H1 (cell line): ENCODE results near the gene RPRD1A. TPM values are rescaled to one million over a fixed set of nuclear protein-coding genes. Genes with fewer than 3 reads are reported as not detected.
"Not testable (repeated sequence)": the region's sequence is repeated elsewhere in the genome, so short reads cannot be mapped to it uniquely, and the experiment has no call there.

Experiments
- CTCF ChIA-PET: fragments of 300-600 bp; sonication (Branson Sonifier 250); formaldehyde crosslinking; loops from one replicate; lab custom pipeline; 2021; ENCODE audit not compliant: partially characterized antibody; lab: Charles Lee
- POLR2A ChIA-PET: fragments of 300-600 bp; sonication (Branson Sonifier 250); formaldehyde crosslinking; loops from one replicate; lab custom pipeline; 2021; ENCODE audit warnings: inconsistent platforms; ENCODE audit not compliant: partially characterized antibody; lab: Charles Lee
- DNase-seq, 2 experiments: peaks; one replicate each; pipeline versions ENCODE4 v3.0.0 to v3.0.0-alpha.2; 2010 to 2022; ENCODE audit warnings: low spot score in 2 of 2, low read depth in 1 of 2, mixed read lengths in 1 of 2
- FAIRE-seq: peaks from 2 replicates; lab custom pipeline; 2011; peaks lifted over from hg19 to GRCh38; lab: Jason Lieb, UNC
- H2AFZ ChIP-seq: 2 replicates; pipeline ENCODE4 v1.8.1; 2012; ENCODE audit warnings: low read length, inconsistent platforms
- H2AK5ac ChIP-seq: 2 replicates; pipeline ENCODE4 v1.6.1; 2013; ENCODE audit warnings: low read depth, low read length
- H2BK120ac ChIP-seq: replicated peaks from 2 replicates; pipeline ENCODE3; 2013; ENCODE audit warnings: low read depth, low read length, inconsistent platforms
- H2BK12ac ChIP-seq: 2 replicates; pipeline ENCODE4 v1.6.1; 2013; ENCODE audit warnings: low read depth, low read length
- H2BK15ac ChIP-seq: 2 replicates; pipeline ENCODE4 v1.6.1; 2013; ENCODE audit warnings: low read length
- H2BK20ac ChIP-seq: 2 replicates; pipeline ENCODE4 v1.6.1; 2013; ENCODE audit warnings: low read length
- H2BK5ac ChIP-seq: 2 replicates; pipeline ENCODE4 v1.6.1; 2013; ENCODE audit warnings: low read depth, low read length
- H3K14ac ChIP-seq: 2 replicates; pipeline ENCODE4 v1.6.1; 2013; ENCODE audit warnings: inconsistent platforms; ENCODE audit not compliant: insufficient read length
- H3K18ac ChIP-seq: 2 replicates; pipeline ENCODE4 v1.6.1; 2013; ENCODE audit warnings: low read length; ENCODE audit errors: extremely low read depth
- H3K23ac ChIP-seq: 2 replicates; pipeline ENCODE4 v1.6.1; 2013; ENCODE audit warnings: inconsistent platforms; ENCODE audit not compliant: insufficient read length
- H3K23me2 ChIP-seq: 2 replicates; pipeline ENCODE4 v1.6.1; 2013; ENCODE audit warnings: low read depth, low read length
- H3K27ac ChIP-seq: 2 replicates; pipeline ENCODE4 v1.6.1; 2011; ENCODE audit warnings: low read depth, low read length, inconsistent platforms
- H3K27me3 ChIP-seq, 4 experiments: replicated peaks in 1 of 4; 1 replicate in 1 of 4; 2 replicates in 3 of 4; pipeline versions ENCODE4 v1.6.1 to v1.8.1; 2011 to 2013; ENCODE audit warnings: low read length in 3 of 4, mild to moderate bottlenecking in 3 of 4, inconsistent platforms in 2 of 4, mixed read lengths in 2 of 4, moderate library complexity in 1 of 4; ENCODE audit not compliant: control insufficient read depth in 3 of 4, insufficient read depth in 3 of 4; ENCODE audit errors: extremely low read depth in 1 of 4
- H3K36me3 ChIP-seq, 4 experiments: 2 replicates each; pipeline versions ENCODE4 v1.6.1 to v1.8.1; 2011 to 2013; ENCODE audit warnings: mild to moderate bottlenecking in 4 of 4, low read length in 3 of 4, moderate library complexity in 2 of 4, control low read depth in 1 of 4, inconsistent platforms in 1 of 4; ENCODE audit not compliant: insufficient read depth in 4 of 4, control insufficient read depth in 2 of 4
- H3K4ac ChIP-seq: replicated peaks from 2 replicates; pipeline ENCODE3; 2013; ENCODE audit warnings: low read length, low read depth, mixed read lengths, inconsistent platforms; ENCODE audit not compliant: insufficient read length
- H3K4me1 ChIP-seq, 4 experiments: replicated peaks in 1 of 4; 1 replicate in 1 of 4; 2 replicates in 3 of 4; pipeline versions ENCODE4 v1.6.1 to v1.8.1; 2011 to 2013; ENCODE audit warnings: low read length in 3 of 4, inconsistent platforms in 2 of 4, mixed read lengths in 1 of 4; ENCODE audit not compliant: insufficient read depth in 4 of 4, control insufficient read depth in 3 of 4
- H3K4me2 ChIP-seq, 2 experiments: 2 replicates each; pipeline versions ENCODE4 v1.6.1 to v1.8.1; 2011 to 2013; ENCODE audit warnings: low read depth in 2 of 2, low read length in 2 of 2, control low read depth in 1 of 2, inconsistent platforms in 1 of 2, mild to moderate bottlenecking in 1 of 2; ENCODE audit not compliant: insufficient read depth in 1 of 2
- H3K4me3 ChIP-seq, 4 experiments: fragments of 200-600, 300-600 bp in 1 of 4; sonication (generic), shearing (Covaris generic), sonication (Bioruptor Twin) in 1 of 4; 2 replicates each; pipeline versions ENCODE4 v1.5.1 to v1.8.1; 2011 to 2016; ENCODE audit warnings: low read length in 4 of 4, low read depth in 3 of 4, control low read depth in 2 of 4, inconsistent platforms in 2 of 4, mild to moderate bottlenecking in 2 of 4, mixed read lengths in 1 of 4, moderate library complexity in 1 of 4; ENCODE audit not compliant: insufficient read depth in 2 of 4; ENCODE audit errors: extremely low read depth in 1 of 4
- H3K56ac ChIP-seq: replicated peaks from 2 replicates; pipeline ENCODE3; 2013; ENCODE audit warnings: low read depth, mild to moderate bottlenecking, mixed read lengths, low read length, inconsistent platforms; ENCODE audit not compliant: insufficient read length
- H3K79me1 ChIP-seq: 2 replicates; pipeline ENCODE4 v1.6.1; 2013; ENCODE audit warnings: low read depth, low read length, control low read depth
- H3K79me2 ChIP-seq, 2 experiments: 2 replicates each; pipeline versions ENCODE4 v1.6.1 to v1.8.1; 2012 to 2013; ENCODE audit warnings: low read length in 2 of 2, mild to moderate bottlenecking in 2 of 2, inconsistent platforms in 1 of 2; ENCODE audit not compliant: insufficient read depth in 2 of 2, control insufficient read depth in 1 of 2
- H3K9ac ChIP-seq, 4 experiments: replicated peaks in 1 of 4; 1 replicate in 1 of 4; 2 replicates in 3 of 4; pipeline versions ENCODE4 v1.6.1 to v1.8.1; 2011 to 2013; ENCODE audit warnings: low read depth in 3 of 4, low read length in 3 of 4, control low read depth in 2 of 4, mild to moderate bottlenecking in 2 of 4, moderate library complexity in 2 of 4, inconsistent platforms in 1 of 4; ENCODE audit errors: extremely low read depth in 1 of 4
- H3K9me3 ChIP-seq, 2 experiments: 2 replicates each; pipeline versions ENCODE4 v1.6.1 to v1.8.1; 2012 to 2013; ENCODE audit warnings: mild to moderate bottlenecking in 2 of 2, moderate library complexity in 2 of 2, control low read depth in 1 of 2, inconsistent platforms in 1 of 2, low read depth in 1 of 2, low read length in 1 of 2, mixed read lengths in 1 of 2; ENCODE audit not compliant: insufficient read depth in 2 of 2
- H4K20me1 ChIP-seq, 2 experiments: replicated peaks in 1 of 2; 2 replicates each; pipeline versions ENCODE3 to v1.8.1; 2011 to 2013; ENCODE audit warnings: inconsistent platforms in 2 of 2, low read length in 2 of 2, mild to moderate bottlenecking in 1 of 2; ENCODE audit not compliant: insufficient read depth in 2 of 2, control insufficient read depth in 1 of 2
- H4K5ac ChIP-seq: 2 replicates; pipeline ENCODE4 v1.6.1; 2013; ENCODE audit warnings: low read length, low read depth, mixed read lengths, inconsistent platforms; ENCODE audit not compliant: insufficient read length
- H4K8ac ChIP-seq: 2 replicates; pipeline ENCODE4 v1.8.0; 2013; ENCODE audit warnings: mild to moderate bottlenecking, moderate library complexity, low read length, inconsistent platforms; ENCODE audit not compliant: insufficient read depth; ENCODE audit errors: extremely low read depth
- H4K91ac ChIP-seq: replicated peaks from 2 replicates; pipeline ENCODE3; 2013; ENCODE audit warnings: low read length, mixed read lengths, inconsistent platforms; ENCODE audit not compliant: insufficient read length
- YY1 ChIP-seq: IDR thresholded peaks from 2 replicates; pipeline ENCODE4 v1.6.1; 2011; ENCODE audit warnings: low read depth, mild to moderate bottlenecking, low read length
- WGBS, 2 experiments: shearing (Covaris generic) in 1 of 2; methylation state at CpG; one replicate each; pipeline versions ENCODE4 v1.1.6 to v1.1.7; 2013 to 2015; ENCODE audit warnings: low lambda C conversion rate in 2 of 2, mixed read lengths in 2 of 2, inconsistent platforms in 1 of 2, low coverage in 1 of 2, missing lambda C conversion rate in 1 of 2; ENCODE audit not compliant: insufficient replicate concordance in 2 of 2, insufficient coverage in 1 of 2, insufficient read length in 1 of 2; ENCODE audit errors: extremely low coverage in 1 of 2, missing lambda C conversion rate in 1 of 2; 5-methylcytosine and 5-hydroxymethylcytosine counted together
- polyA plus RNA-seq, 7 experiments: library from polyadenylated mRNA; depleted of rRNA in 3 of 7; stranded (reverse) in 5 of 7; unstranded in 2 of 7; fragments of >200 nt in 5 of 7; fragments of 200-250 nt in 2 of 7; gene quantifications; 1 replicate in 5 of 7; 2 replicates in 1 of 7; 4 replicates in 1 of 7; pipeline versions ENCODE4 v1.2.1 to v1.2.3, GENCODE V29; 2011 to 2013; ENCODE audit warnings: missing spikeins in 2 of 7, mixed read lengths in 2 of 7
- total RNA-seq: library from RNA; stranded (reverse); fragmentation: NEBNext Ultra II Directional; extraction: Animal tissue kit (Norgen Biotek cat#: 25700); gene quantifications from 2 replicates; pipeline ENCODE4 v1.2.1, GENCODE V29; 2021

The RPRD1A gene
- total and polyA plus RNA-seq, 2 of the 8 experiments (the other 6 are each of a cell fraction or from before 2014, with no cell fraction given): 40.5 to 106 TPM

- no peak overlapping the region for H4K91ac ChIP-seq
- H2BK15ac ChIP-seq: no peak overlapping the region
- no peak overlapping the region for H2AFZ ChIP-seq
- H2AK5ac ChIP-seq: no peak overlapping the region
- H3K9ac ChIP-seq: no peak overlapping the region
- FAIRE-seq: no peak
- H3K4me2 ChIP-seq: no peak overlapping the region
- no peak overlapping the region for H3K27ac ChIP-seq
- H4K8ac ChIP-seq: no peak overlapping the region
- ChIA-PET POLR2A (interaction anchor here (0.7 kb wide), 1 partner anchor 75 kb away, joined by 3 read pairs; no protein-coding TSS in a partner anchor), CTCF (interaction anchor here (0.8 to 1.6 kb wide), 3 partner anchors 9 to 56 kb away, joined by 3 read pairs; no protein-coding TSS in a partner anchor)
- H3K4me1 ChIP-seq: no peaks in the 10 kb centered on the region
- H3K27me3 ChIP-seq: no peaks in the 10 kb centered on the region
- no peak overlapping the region for H2BK5ac ChIP-seq
- H2BK120ac ChIP-seq: no peak overlapping the region
- no peak overlapping the region for H3K18ac ChIP-seq
- DNase-seq: no peak
- H3K79me2 ChIP-seq: no peaks in the 10 kb centered on the region
- H3K14ac ChIP-seq: no peak overlapping the region
- no peaks in the 10 kb centered on the region for H3K36me3 ChIP-seq
- H3K56ac ChIP-seq: no peak overlapping the region
- no peak overlapping the region for H3K4me3 ChIP-seq
- WGBS, 2 experiments: 74% methylated on average over 1 of the region's 1 CpG; no CpG with 5 or more reads in 1 of the 2 experiments
- no peak for TF ChIP-seq YY1
- H3K79me1 ChIP-seq: no peaks in the 10 kb centered on the region
- H2BK12ac ChIP-seq: no peak overlapping the region
- H4K5ac ChIP-seq: no peak overlapping the region
- H3K23ac ChIP-seq: no peak overlapping the region
- no peaks in the 10 kb centered on the region for H4K20me1 ChIP-seq
- H3K9me3 ChIP-seq: peaks cover 0 to 4% of the 10 kb centered on the region in 2 experiments; a peak in 1 of 4 replicates
- no peaks in the 10 kb centered on the region; the same call in 1 of the 2 replicates for H3K23me2 ChIP-seq
- no peak overlapping the region for H2BK20ac ChIP-seq
- H3K4ac ChIP-seq: no peak overlapping the region
Measured at GRCh38 chr18:36073676-36074075, 6.3 kb upstream of the RPRD1A start.

- H2BK20ac ChIP-seq, H3K23ac ChIP-seq, FAIRE-seq, H4K20me1 ChIP-seq, H2BK5ac ChIP-seq, H3K79me1 ChIP-seq, H3K9ac ChIP-seq, H2BK120ac ChIP-seq, H4K8ac ChIP-seq, H2AK5ac ChIP-seq, H4K91ac ChIP-seq, H3K4ac ChIP-seq, H3K9me3 ChIP-seq, H3K56ac ChIP-seq, H3K23me2 ChIP-seq, H3K27me3 ChIP-seq, H4K5ac ChIP-seq, H3K79me2 ChIP-seq, POLR2A ChIA-PET, DNase-seq, H3K36me3 ChIP-seq, H3K14ac ChIP-seq, H3K4me1 ChIP-seq, H3K4me2 ChIP-seq, H3K18ac ChIP-seq, H3K4me3 ChIP-seq, H2BK15ac ChIP-seq, H3K27ac ChIP-seq, H2AFZ ChIP-seq, H2BK12ac ChIP-seq: not testable (repeated sequence)
- 98% methylated on average over 8 of the region's 8 CpGs; no CpG with 5 or more reads in 1 of the 2 experiments for WGBS, 2 experiments
- CTCF ChIA-PET: interaction anchor here (1.6 kb wide), 1 partner anchor 54 kb away, joined by 3 read pairs; no protein-coding TSS in a partner anchor
Measured at GRCh38 chr18:36072406-36072805, 5.0 kb upstream of the RPRD1A start.
